HG02610 (cell line): ENCODE results near the gene DISC1.
"Not testable (repeated sequence)": the region's sequence is repeated elsewhere in the genome, so short reads cannot be mapped to it uniquely, and the experiment has no call there.

ENCODE experiments used
- ATAC-seq: cut with Tn5 transposase; IDR thresholded peaks from one replicate; pipeline ENCODE4 v1.9.1; 2021; ENCODE audit warnings: mild to moderate bottlenecking, moderate library complexity; ENCODE audit not compliant: unreplicated experiment

DISC1 gene

GRCh38 chr1:231626535-231626950 is at the start of gene DISC1:
Gene DISC1 (plus strand): TSS chr1:231626790. CDS start chr1:231626868, 78 bp downstream.
- ATAC-seq = peak; percentile 44

- no peak for ATAC-seq
These were observed 49.5 kb upstream of the DISC1 start for GRCh38 chr1:231576804-231577718.

GRCh38 chr1:231580874-231581273 is 45.7 kb upstream of the DISC1 start:
- ATAC-seq = no peak

GRCh38 chr1:231581859-231582258 is 44.7 kb upstream of the DISC1 start:
- no peak for ATAC-seq

GRCh38 chr1:231583376-231583775 is 43.2 kb upstream of the DISC1 start:
- no peak for ATAC-seq

- no peak for ATAC-seq
These were observed 42.5 kb upstream of the DISC1 start for GRCh38 chr1:231584117-231584516.

- ATAC-seq = no peak
These were observed 41.7 kb upstream of the DISC1 start for GRCh38 chr1:231584921-231585320.

GRCh38 chr1:231590453-231591198 is 36.0 kb upstream of the DISC1 start:
- peak; percentile 59 for ATAC-seq

- ATAC-seq = no peak
These were observed 35.1 kb upstream of the DISC1 start for GRCh38 chr1:231591466-231591865.

- no peak for ATAC-seq
These were observed 33.8 kb upstream of the DISC1 start for GRCh38 chr1:231592809-231593208.

- not testable (repeated sequence) for ATAC-seq
These were observed 33.3 kb upstream of the DISC1 start for GRCh38 chr1:231593264-231593663.

GRCh38 chr1:231594123-231594522 is 32.5 kb upstream of the DISC1 start:
- no peak for ATAC-seq

GRCh38 chr1:231594749-231595148 is 31.8 kb upstream of the DISC1 start:
- no peak for ATAC-seq

- no peak for ATAC-seq
These were observed 30.2 kb upstream of the DISC1 start for GRCh38 chr1:231596337-231596791.

GRCh38 chr1:231597971-231598370 is 28.6 kb upstream of the DISC1 start:
- ATAC-seq = no peak

GRCh38 chr1:231600458-231600976 is 26.1 kb upstream of the DISC1 start:
- no peak for ATAC-seq

- no peak for ATAC-seq
These were observed 24.5 kb upstream of the DISC1 start for GRCh38 chr1:231601824-231602672.

- no peak for ATAC-seq
These were observed 24.0 kb upstream of the DISC1 start for GRCh38 chr1:231602673-231602984.

- ATAC-seq = no peak
These were observed 22.9 kb upstream of the DISC1 start for GRCh38 chr1:231603598-231604275.

GRCh38 chr1:231604276-231604621 is 22.3 kb upstream of the DISC1 start:
- ATAC-seq = no peak
